ENCODE data around the gene TNRC6B.

The TNRC6B gene

DNA sequence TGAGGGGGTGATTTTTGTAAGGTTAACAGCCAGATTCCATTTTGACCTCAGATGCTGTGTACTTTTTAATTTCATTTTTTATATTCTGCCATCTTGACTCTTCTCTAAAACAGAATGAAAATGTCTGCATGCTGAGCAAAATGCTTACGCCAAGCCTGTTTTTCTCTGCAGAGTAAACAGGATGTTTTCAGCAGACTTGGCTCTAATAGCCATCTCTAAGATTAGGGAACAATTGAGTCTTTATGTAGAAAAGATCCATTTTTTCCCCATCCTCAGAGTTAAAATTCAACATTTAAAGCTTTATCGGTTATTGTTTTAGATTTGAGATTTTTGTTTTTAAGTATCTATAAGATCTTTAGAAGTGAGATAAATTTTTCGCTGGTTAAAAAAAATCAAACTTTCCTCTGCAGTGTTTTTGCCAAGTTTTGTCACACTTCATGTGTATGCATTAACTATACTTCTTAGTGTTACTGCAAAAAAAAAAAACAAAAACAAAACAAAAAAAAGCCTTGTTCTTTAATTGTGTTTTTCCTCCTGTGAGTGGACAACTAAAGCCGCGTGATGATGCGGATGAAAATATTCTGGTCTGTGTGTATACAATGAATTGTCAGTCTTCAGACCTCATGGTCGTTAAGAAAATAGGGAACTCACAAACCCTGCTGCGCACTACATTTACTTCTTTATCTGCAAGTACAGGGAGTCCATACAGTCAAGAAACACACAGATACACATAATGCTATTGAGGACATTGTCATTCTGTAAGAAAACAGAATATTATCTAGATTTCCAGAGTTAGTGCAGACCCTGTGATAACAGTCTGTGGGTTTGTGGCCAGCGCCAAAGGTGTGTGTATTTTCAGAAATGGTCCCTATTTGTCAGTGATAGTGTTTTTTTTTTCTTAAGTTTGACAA lies 151.1 kb downstream of the TNRC6B start:
- no peak for DNase-seq

DNA sequence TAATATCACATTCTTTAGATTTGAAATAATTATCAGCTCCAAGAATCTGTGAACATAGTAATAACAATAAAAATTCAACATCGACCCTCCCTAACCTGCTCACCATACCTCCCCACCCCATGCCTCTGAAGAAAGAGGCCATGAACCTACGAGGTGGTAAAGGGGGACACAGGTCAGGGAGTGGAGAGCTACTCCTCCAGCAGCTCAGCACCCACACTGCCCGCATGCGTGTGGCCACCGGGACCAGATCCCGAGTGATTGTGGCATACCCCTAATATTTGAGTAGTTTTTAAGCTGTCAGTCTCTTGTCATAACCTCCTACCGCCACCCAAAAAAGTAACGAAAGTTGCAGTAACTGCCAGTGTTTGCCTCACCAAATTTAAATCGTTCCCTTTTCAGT lies 151.7 kb downstream of the TNRC6B start:
- DNase-seq: no peak

DNA sequence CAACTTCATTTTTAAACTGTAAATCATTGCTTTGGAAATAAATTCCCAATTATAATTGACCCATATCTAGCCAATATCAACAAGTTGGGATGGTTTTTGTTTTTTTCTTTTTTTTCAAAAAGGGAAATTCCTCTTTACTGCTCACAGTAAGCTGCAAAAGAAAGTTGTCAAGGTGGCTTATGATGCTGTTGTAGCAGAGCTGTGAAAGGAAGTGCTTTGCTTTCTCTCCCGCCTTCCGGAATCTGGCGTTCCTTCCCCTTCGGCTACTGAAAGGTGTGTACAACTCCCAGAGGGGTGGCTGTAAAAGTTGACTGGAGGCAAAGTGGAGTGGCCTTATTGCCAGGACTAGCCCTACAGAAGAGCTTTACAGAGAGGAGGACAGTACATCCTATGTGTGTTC lies 152.4 kb downstream of the TNRC6B start:
- no peak for DNase-seq

DNA sequence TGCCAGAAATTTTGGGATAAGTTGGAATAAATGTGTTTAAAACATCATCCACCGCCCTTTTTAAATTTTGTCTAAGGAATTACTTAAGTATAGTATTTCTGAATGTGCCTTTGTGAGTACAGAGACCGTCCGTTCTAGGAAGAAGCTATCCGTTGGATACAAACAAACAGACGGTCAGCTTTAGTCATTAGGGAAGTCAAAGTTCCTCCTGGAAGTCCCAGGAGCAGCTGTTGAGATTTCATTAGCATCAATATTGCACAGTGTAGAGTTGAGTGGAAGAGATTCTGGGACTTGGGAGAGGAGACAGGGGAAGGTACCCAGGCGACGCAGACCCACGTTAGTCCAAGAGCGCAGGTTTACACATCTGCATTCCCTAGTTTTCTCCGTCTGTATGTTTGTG lies 152.9 kb downstream of the TNRC6B start:
- DNase-seq: no peak

- DNase-seq: no peak
Measured at GRCh38 chr22:40331706-40332105, 154.0 kb downstream of the TNRC6B start.

- DNase-seq: peak; percentile 38
Measured at GRCh38 chr22:40332319-40332781, 154.6 kb downstream of the TNRC6B start.

DNA sequence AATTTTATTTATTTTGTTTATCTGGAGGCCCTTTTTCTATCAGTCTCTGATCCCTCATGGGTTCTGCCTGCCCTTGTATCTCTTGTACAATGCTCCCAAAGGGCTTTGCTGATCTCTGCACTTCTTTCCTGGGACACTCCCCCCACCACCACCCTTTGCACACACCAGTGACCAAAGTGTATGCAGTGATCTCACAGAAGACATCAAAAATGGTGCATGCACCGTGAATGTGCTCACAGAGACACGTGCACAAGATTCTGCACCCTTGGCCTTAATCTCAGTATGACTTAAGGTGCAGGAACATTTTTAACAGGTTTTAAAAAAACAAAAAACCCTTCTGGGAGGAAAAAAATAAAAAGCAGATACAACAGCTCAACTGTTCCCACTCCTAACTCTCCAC lies 156.3 kb downstream of the TNRC6B start:
- DNase-seq: no peak

DNA sequence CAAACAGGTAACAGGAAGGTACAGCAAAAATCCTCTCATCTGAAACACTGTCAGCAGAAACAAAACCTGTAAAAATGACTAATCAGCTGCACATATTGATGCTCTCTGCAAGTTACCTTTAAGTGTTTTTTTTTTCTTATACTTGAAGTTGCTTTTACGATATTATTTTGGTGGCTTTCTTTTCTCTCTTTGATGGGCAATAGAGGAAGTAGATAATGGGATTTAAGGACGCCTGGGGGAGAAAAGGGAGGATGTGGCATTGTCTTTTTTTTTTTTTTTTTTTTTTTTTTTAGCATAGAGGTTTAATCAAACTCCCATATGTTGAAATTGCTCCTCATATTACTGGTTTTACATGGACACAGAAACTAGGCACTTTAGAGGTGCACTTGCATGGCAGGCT lies 157.2 kb downstream of the TNRC6B start:
- DNase-seq: no peak

DNA sequence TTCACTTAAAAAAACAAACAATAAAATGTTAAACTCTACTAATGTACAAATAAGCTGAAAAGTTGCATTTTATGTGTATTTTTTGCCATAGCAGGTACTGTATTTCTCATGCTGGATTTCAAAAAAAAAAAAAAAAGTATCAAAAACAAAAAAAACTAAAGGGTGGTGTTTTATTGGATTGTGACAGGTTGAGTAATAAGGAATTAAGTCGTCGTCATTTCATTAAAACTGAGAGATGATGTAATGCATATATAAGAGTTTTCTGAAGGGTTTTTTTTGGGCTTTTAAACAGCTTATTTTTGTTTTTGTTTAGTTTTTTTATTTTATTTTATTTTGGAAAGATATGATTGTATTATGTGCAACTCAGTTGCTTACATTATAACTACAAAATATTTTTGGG lies 157.6 kb downstream of the TNRC6B start:
- no peak for DNase-seq

- DNase-seq: no peak
Measured at GRCh38 chr22:40340044-40340443, 162.3 kb downstream of the TNRC6B start.

DNA sequence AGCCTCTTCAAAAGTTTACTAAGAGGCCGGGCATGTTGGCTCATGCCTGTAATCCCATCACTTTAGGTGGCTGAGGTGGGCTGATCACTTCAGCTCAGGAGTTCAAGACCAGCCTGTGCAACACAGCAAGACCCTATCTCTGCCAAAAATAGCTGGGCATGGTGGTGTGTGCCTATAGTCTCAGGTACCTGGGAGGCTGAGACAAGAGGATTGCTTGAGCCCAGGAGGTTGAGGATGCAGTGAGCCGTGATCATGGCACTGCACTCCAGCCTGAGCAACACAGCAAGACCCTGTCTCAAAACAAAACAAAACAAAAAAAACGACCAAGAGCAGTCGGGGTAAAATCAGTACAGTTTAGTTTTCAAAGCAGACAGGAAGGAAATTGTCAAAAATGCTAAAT lies 163.9 kb downstream of the TNRC6B start:
- DNase-seq: no peak

DNA sequence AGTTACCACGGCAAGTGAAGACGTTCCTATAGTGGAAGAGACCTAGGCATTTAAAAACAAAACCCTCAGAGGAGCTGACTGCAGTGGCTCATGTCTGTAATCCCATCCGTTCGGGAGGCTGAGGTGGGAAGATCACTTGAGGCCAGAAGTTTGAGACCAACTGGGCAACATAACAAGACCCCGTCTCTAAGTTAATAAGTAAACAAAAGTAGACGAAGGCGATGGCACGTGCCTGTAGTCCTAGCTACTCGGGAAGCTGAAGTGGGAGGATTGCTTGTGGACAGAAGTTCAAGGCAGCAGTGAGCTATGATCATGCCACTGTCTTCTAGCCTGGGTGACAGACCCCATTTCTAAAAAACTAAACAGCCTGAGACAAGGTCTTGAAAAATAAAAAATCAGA lies 164.8 kb downstream of the TNRC6B start:
- DNase-seq: no peak

DNA sequence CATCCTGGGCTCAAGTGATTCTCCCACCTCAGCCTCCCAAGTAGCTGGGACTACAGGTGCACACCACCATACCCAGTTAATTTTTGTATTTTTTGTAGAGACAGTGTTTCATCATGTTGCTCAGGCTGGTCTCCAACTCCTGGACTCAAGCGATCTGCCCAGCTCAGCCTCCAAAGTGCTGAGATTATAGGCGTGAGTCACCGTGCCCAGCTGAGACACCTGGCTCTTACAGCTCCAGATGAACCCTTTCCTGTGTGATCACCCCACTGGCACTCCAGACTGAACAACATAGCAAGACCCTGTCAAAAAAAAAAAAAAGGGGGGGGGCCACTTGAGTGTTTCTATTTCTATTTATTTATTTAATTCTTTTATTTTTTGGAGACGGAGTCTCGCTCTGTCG lies 167.5 kb downstream of the TNRC6B start:
- DNase-seq: peak; percentile 70

- DNase-seq: peak; percentile 66
Measured at GRCh38 chr22:40345815-40346184, 168.1 kb downstream of the TNRC6B start.

DNA sequence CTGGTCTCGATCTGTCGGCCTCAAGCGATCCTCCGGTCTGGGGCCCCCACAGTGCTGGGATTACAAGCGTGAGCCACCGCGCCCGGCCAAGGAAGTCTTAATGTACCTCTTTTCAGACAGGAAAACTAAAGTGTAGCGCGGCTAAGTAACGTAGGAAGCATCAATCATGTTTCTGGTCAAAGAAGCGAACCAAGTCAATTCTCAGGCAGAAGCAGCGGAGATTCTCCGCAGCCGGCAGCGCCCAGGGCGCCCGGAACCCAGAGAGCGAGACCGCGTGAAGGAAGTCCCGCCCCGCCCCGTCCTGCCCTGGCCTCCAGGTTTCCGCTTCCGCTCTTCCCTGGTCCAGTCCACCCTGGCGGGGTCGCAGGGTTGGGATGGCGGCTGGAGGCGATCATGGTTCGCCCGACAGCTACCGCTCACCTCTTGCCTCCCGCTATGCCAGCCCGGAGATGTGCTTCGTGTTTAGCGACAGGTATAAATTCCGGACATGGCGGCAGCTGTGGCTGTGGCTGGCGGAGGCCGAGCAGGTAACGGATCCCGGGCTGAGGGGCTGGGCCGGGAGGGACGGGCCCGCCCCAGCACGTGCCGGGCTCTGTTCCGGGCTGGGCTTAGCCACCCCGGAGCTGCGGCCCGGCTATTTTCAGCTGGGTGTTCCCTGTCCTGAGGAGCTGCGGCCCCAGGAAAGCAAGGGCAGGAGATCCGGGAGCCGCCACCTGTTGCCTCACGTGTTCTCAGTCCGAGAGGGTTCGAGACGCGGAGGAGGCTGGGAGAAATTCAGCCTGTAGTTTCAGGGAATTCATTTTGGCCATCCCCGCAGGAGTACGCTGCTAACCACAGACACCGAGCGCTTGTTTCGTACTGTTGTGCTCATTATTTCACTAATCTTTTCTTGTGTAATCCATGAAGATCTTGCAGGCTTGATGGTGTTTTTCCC lies 168.7 kb downstream of the TNRC6B start, which contains the start of gene ADSL:
Gene ADSL (plus strand): TSS at position 316 of the 934 bp plus-strand sequence. CDS start 59 bp downstream, at position 375.
- peak; percentile 88 for DNase-seq

GRCh38 chr22:40347300-40347699 lies 169.6 kb downstream of the TNRC6B start:
- no peak for DNase-seq

DNA sequence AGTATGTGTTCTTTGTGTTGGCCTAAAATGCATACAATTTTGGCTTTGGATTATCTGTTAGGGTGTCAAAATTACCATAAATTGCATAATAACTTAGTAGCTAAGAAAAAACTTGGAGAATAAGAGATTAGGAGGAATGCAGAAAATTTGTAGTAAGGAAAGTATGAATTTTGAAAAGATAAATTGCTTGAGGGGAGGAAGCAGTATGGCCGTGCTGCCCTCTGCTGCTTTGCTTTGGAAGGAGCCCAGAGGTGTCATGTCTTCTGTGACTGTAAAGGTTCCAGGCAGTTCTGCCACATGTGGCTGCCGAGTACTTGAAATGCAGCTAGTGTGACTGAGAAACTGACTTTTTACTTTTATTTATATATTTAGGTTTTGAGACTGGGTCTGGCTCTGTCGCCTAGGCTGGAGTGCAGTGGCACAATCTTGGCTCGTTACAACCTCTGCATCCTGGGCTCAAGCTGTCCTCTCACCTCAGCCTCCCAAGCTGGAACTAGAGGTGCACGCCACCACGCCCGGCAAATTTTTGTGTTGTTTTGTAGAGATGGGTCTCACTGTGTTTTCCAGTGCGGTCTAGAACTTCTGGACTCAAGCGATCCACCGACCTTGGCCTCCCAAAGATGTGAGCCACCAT lies 170.4 kb downstream of the TNRC6B start:
- peak; percentile 77 for DNase-seq

DNA sequence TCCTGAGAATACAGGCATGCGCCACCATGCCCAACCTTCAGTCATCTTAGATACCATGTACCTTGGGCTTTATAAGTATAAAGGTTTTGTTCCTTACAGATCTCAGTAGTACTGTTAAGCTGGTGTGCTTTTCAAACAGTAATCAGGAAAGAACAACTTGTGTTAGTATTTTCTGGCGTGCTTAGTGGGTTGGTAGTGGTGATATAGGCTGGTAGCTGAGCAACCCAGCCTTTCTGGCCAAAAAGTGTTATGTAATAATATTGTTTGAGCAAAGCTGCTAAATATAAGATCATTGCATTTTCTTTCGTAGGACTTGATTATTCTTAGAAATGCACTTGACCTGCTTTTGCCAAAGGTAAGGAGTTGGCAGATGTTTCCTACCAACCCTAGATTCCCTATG lies 175.0 kb downstream of the TNRC6B start:
- no peak for DNase-seq

DNA sequence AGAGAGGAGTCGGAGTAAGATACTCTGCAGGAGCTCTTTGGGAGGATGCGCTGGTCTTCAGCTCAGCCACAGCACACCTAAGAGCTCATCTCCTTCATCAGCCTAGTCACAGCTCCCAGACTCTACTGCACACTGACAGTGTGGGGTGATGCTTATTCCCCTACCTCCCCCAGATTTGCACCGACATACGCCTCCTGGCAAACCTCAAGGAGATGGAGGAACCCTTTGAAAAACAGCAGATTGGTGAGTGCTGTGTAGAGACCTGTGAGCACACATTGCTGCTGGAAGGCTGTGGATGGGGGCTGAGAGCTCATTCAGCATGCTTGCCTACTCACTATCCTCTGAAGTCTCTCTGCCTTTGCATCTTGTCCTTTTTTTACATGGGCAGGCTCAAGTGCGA lies 183.4 kb downstream of the TNRC6B start:
- DNase-seq: no peak

GRCh38 chr22:40363059-40363458 lies 185.3 kb downstream of the TNRC6B start:
- DNase-seq: no peak

- DNase-seq: no peak
Measured at GRCh38 chr22:40364431-40364830, 186.7 kb downstream of the TNRC6B start.

GRCh38 chr22:40366068-40366467 lies 188.3 kb downstream of the TNRC6B start:
- no peak for DNase-seq

DNA sequence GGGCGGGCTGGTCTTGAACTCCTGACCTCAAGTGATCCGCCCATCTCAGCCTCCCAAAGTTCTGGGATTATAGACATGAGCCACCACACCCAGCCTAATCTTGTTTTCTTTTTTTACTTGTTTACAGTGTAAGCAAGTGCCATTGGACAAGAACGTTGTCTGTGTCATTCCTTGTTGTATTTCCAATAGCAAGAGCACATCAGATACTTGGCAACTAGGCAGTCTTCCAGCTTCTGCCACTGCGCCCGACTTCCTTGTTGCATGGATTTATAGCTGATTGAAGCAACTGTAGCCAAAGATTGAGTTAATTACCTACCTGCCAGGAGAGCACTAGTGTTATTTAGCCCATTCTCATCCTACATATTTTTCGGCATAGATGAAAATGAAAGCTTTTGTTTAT lies 189.6 kb downstream of the TNRC6B start:
- no peak for DNase-seq

Data from CD4-positive, alpha-beta T cell treated with Interleukin-6 for 4 hours (primary cell).